Ovary (tissue), 9 donors: ENCODE measurements around the gene SNX2. TPM values are rescaled to one million over a fixed set of nuclear protein-coding genes. Genes with fewer than 3 reads are reported as not detected.

Experiments used
- DNase-seq, 5 donors: peaks; one replicate each; pipeline ENCODE4 v3.0.0-alpha.2; 2019 to 2020
- H3K27ac ChIP-seq, 2 donors: fragments of 200-600 bp; one replicate each; pipeline versions ENCODE4 v1.5.1 to v1.8.0; 2019 to 2022
- H3K27me3 ChIP-seq: fragments of 200-600 bp; one replicate; pipeline ENCODE4 v1.8.0; 2022
- H3K36me3 ChIP-seq: fragments of 200-600 bp; sonication (generic); one replicate; pipeline ENCODE4 v1.5.1; 2019
- H3K4me1 ChIP-seq: one replicate; pipeline ENCODE4 v1.8.1; 2013; ENCODE audit warnings: mild to moderate bottlenecking, moderate library complexity; ENCODE audit not compliant: insufficient read depth
- H3K4me3 ChIP-seq: fragments of 200-600 bp; sonication (generic); one replicate; pipeline ENCODE4 v1.5.1; 2017
- H3K9me3 ChIP-seq, 2 donors: fragments of 200-600 bp in 1 of 2; sonication (generic) in 1 of 2; one replicate each; pipeline versions ENCODE4 v1.5.1 to v1.8.1; 2013 to 2019; ENCODE audit warnings: mild to moderate bottlenecking in 1 of 2, moderate library complexity in 1 of 2
- EP300 ChIP-seq: sonication (generic); formaldehyde crosslinking; IDR thresholded peaks from one replicate; pipeline ENCODE4 v1.6.1; 2017; ENCODE audit warnings: antibody characterized with exemption
- POLR2A ChIP-seq: fragments of 450-650 bp; IDR thresholded peaks from one replicate; pipeline ENCODE4 v1.6.1; 2017; ENCODE audit warnings: antibody characterized with exemption, mild to moderate bottlenecking, moderate library complexity
- WGBS, 3 donors: extraction: QIAGEN DNeasy Blood & Tissue Kit in 1 of 3; methylation state at CpG; one replicate each; pipeline versions ENCODE4 v1.1.5 to v1.1.7; 2013 to 2017; 5-methylcytosine and 5-hydroxymethylcytosine counted together
- intact Hi-C, 4 donors: fragments of 100-400 bp; cut with DNase I; formaldehyde crosslinking; loops; one replicate each; pipeline versions ENCODE4 v1.11.0 to v1.15.1; 2022 to 2023
- polyA plus RNA-seq, 2 donors: library from polyadenylated mRNA; stranded (reverse); fragments of 200-250 nt in 1 of 2; fragments of 350-450 nt in 1 of 2; fragmentation: Illumina TruSeq in 1 of 2; extraction: RNeasy Lipid Tissue Mini Kit (QIAGEN cat#74804) in 1 of 2; gene quantifications; one replicate each; pipeline ENCODE4 v1.2.3, GENCODE V29; 2013 to 2014
- total RNA-seq, 7 donors: library from RNA; depleted of rRNA in 2 of 7; stranded (reverse); fragments of >200 nt in 2 of 7; fragmentation: NEBNext Ultra II Directional in 3 of 7; extraction: Animal tissue kit (Norgen Biotek cat#: 25700) in 3 of 7; gene quantifications; one replicate each; pipeline versions ENCODE4 v1.1.0 to v1.2.4, GENCODE V29; 2016 to 2023
- TF ChIP-seq, protein P1 (sequence below), 3 donors: fragments of 450-650 bp in 2 of 3; fragments of 200-600 bp in 1 of 3; IDR thresholded peaks; one replicate each; pipeline versions ENCODE4 v1.5.1 to v1.8.0; 2016 to 2022; ENCODE audit warnings: antibody characterized with exemption in 3 of 3, mild to moderate bottlenecking in 1 of 3
- donor health status: DM: no; HTN: no; CAD: no; lungs with moderate emphysema.
- donor health status: DM: no; HTN: no; CAD: no.
- donor health status: Bipolar disorder and iron deficiency.
- donor health status: DM: yes; HTN: yes; CAD: no.
- donor health status: DM: no; HTN: no; CAD: no.
- donor health status: DM: yes; HTN: yes; CAD: no.

Gene SNX2
- total and polyA plus RNA-seq, 9 donors, result 40.9 to 91.1 (median 76.5) TPM

DNA sequence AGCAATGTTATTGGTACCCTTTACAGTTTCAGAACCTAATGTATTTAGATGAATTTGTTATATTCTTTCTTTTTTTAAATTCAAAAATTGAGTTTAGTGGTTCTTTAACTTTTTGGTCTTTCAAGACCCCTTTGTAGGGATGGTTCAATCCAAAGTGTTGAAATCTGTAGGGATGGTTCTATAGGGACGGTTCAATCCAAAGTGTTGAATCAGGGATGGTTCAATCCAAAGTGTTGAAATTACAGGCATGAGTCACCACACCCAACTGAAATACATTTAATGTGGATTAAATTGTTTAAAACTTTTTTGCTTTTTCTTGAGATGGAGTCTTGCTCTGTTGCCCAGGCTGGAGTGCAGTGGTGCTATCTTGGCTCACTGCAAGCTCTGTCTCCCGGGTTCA is 30.6 kb downstream of the SNX2 start:
- Histone ChIP-seq H3K27ac (no peak overlapping the region), H3K36me3 (no peaks in the 10 kb centered on the region), H3K4me3 (no peak overlapping the region), H3K4me1 (no peaks in the 10 kb centered on the region), H3K9me3 (no peaks in the 10 kb centered on the region), H3K27me3 (no peaks in the 10 kb centered on the region)
- DNase-seq, result no peak
- 95 to 100% (median 97%) methylated on average over 2 of the region's 2 CpGs for WGBS, 3 donors
- intact Hi-C loops, result no loop called here
- TF ChIP-seq, protein P1, sequence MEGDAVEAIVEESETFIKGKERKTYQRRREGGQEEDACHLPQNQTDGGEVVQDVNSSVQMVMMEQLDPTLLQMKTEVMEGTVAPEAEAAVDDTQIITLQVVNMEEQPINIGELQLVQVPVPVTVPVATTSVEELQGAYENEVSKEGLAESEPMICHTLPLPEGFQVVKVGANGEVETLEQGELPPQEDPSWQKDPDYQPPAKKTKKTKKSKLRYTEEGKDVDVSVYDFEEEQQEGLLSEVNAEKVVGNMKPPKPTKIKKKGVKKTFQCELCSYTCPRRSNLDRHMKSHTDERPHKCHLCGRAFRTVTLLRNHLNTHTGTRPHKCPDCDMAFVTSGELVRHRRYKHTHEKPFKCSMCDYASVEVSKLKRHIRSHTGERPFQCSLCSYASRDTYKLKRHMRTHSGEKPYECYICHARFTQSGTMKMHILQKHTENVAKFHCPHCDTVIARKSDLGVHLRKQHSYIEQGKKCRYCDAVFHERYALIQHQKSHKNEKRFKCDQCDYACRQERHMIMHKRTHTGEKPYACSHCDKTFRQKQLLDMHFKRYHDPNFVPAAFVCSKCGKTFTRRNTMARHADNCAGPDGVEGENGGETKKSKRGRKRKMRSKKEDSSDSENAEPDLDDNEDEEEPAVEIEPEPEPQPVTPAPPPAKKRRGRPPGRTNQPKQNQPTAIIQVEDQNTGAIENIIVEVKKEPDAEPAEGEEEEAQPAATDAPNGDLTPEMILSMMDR (IDR thresholded peaks at IDR 0.05), result no peak
- no peak for TF ChIP-seq POLR2A
- TF ChIP-seq EP300, result no peak

- Histone ChIP-seq H3K4me1 (no peaks in the 10 kb centered on the region), H3K27me3 (no peaks in the 10 kb centered on the region), H3K36me3 (no peaks in the 10 kb centered on the region), H3K27ac (no peak overlapping the region), H3K4me3 (no peak overlapping the region), H3K9me3 (no peaks in the 10 kb centered on the region)
- TF ChIP-seq, protein P1 (IDR thresholded peaks at IDR 0.05), result no peak
- no peak for TF ChIP-seq EP300
- no peak for TF ChIP-seq POLR2A
- intact Hi-C loops, result no loop called here
- 76 to 99% (median 79%) methylated on average over 2 of the region's 2 CpGs for WGBS, 3 donors
- no peak for DNase-seq
Measured at GRCh38 chr5:122810405-122810804, 35.5 kb downstream of the SNX2 start.

GRCh38 chr5:122815218-122815767 is 40.4 kb downstream of the SNX2 start:
- H3K4me1 ChIP-seq, result no peaks in the 10 kb centered on the region
- no peaks in the 10 kb centered on the region for H3K27me3 ChIP-seq
- no peaks in the 10 kb centered on the region for H3K36me3 ChIP-seq
- WGBS, 3 donors, result 96 to 97% (median 97%) methylated on average over 3 of the region's 3 CpGs
- no peak overlapping the region for H3K27ac ChIP-seq
- intact Hi-C loops, result no loop called here
- no peak overlapping the region for H3K4me3 ChIP-seq
- DNase-seq, result no peak
- TF ChIP-seq, protein P1 (IDR thresholded peaks at IDR 0.05), result no peak
- TF ChIP-seq POLR2A, result no peak
- no peak for TF ChIP-seq EP300
- no peaks in the 10 kb centered on the region for H3K9me3 ChIP-seq

GRCh38 chr5:122816756-122817155 is 41.9 kb downstream of the SNX2 start:
- Histone ChIP-seq H3K4me3 (no peak overlapping the region), H3K27me3 (no peaks in the 10 kb centered on the region), H3K27ac (no peak overlapping the region), H3K9me3 (no peaks in the 10 kb centered on the region), H3K36me3 (no peaks in the 10 kb centered on the region), H3K4me1 (no peaks in the 10 kb centered on the region)
- TF ChIP-seq, protein P1 (IDR thresholded peaks at IDR 0.05), result no peak
- TF ChIP-seq POLR2A, result no peak
- TF ChIP-seq EP300, result no peak
- intact Hi-C loops, result no loop called here
- WGBS, 3 donors, result 49 to 65% (median 59%) methylated on average over 5 of the region's 5 CpGs
- no peak for DNase-seq
